CD4-positive, CD25-positive, alpha-beta regulatory T cell (primary cell): ENCODE results near the gene SNX21. TPM values are rescaled to one million over a fixed set of nuclear protein-coding genes. Genes with fewer than 3 reads are reported as not detected.
"Not testable (repeated sequence)": the region's sequence is repeated elsewhere in the genome, so short reads cannot be mapped to it uniquely, and the experiment has no call there.

Experiments
- ATAC-seq, 2 donors: fragments of 150-1000 bp; cut with Tn5 transposase; one replicate each; pipeline ENCODE4 v1.10.0; 2021; ENCODE audit warnings: low read depth in 2 of 2, moderate number of reproducible peaks in 2 of 2, moderate library complexity in 1 of 2
- DNase-seq, 3 donors: peaks; one replicate each; pipeline versions ENCODE4 v3.0.0 to v3.0.0-alpha.2; 2012 to 2022; ENCODE audit warnings: mixed read lengths in 1 of 3
- H3K27ac ChIP-seq: one replicate; pipeline ENCODE4 v1.7.0; 2013; ENCODE audit warnings: mild to moderate bottlenecking, low read length; ENCODE audit not compliant: insufficient read depth, poor library complexity, severe bottlenecking
- H3K27me3 ChIP-seq: one replicate; pipeline ENCODE4 v1.7.0; 2013; ENCODE audit warnings: low read length; ENCODE audit not compliant: control insufficient read depth, insufficient read depth
- H3K36me3 ChIP-seq: one replicate; pipeline ENCODE4 v1.7.0; 2013; ENCODE audit warnings: mild to moderate bottlenecking, low read length, moderate library complexity; ENCODE audit not compliant: control insufficient read depth, insufficient read depth
- H3K4me1 ChIP-seq: 2 replicates; pipeline ENCODE4 v1.7.0; 2013; ENCODE audit warnings: mild to moderate bottlenecking, low read length; ENCODE audit not compliant: insufficient read depth, control insufficient read depth, poor library complexity, severe bottlenecking
- H3K4me3 ChIP-seq: one replicate; pipeline ENCODE4 v1.7.0; 2013; ENCODE audit warnings: low read depth, mild to moderate bottlenecking, low read length, moderate library complexity
- H3K9me3 ChIP-seq, 2 experiments: 1 replicate in 1 of 2; 2 replicates in 1 of 2; pipeline ENCODE4 v1.7.0; 2013; ENCODE audit warnings: low read length in 2 of 2, mild to moderate bottlenecking in 1 of 2, moderate library complexity in 1 of 2; ENCODE audit not compliant: control insufficient read depth in 2 of 2
- H3K27ac Mint-ChIP-seq, 3 donors: one replicate each; pipeline ENCODE4 v1.8.0; 2020 to 2022; ENCODE audit warnings: mild to moderate bottlenecking in 3 of 3, mixed read lengths in 3 of 3, moderate library complexity in 2 of 3
- H3K27me3 Mint-ChIP-seq: one replicate; pipeline ENCODE4 v1.8.0; 2022; ENCODE audit warnings: mild to moderate bottlenecking, mixed read lengths
- H3K36me3 Mint-ChIP-seq: one replicate; pipeline ENCODE4 v1.8.0; 2020; ENCODE audit warnings: mixed read lengths
- H3K4me1 Mint-ChIP-seq, 4 donors: one replicate each; pipeline ENCODE4 v1.8.0; 2020 to 2022; ENCODE audit warnings: mixed read lengths in 4 of 4, mild to moderate bottlenecking in 1 of 4
- H3K4me3 Mint-ChIP-seq, 4 donors: one replicate each; pipeline ENCODE4 v1.8.0; 2020 to 2022; ENCODE audit warnings: mild to moderate bottlenecking in 4 of 4, mixed read lengths in 4 of 4, moderate library complexity in 3 of 4
- H3K9me3 Mint-ChIP-seq, 7 donors: one replicate each; pipeline ENCODE4 v1.8.0; 2020 to 2022; ENCODE audit warnings: mixed read lengths in 7 of 7, mild to moderate bottlenecking in 3 of 7, moderate library complexity in 2 of 7
- polyA plus RNA-seq, 4 donors: library from polyadenylated mRNA; unstranded; fragments of 300-500 nt; fragmentation: Illumina TruSeq; gene quantifications; one replicate each; pipeline ENCODE4 v1.2.3, GENCODE V29; 2021
- total RNA-seq: library from RNA; stranded (reverse); gene quantifications from one replicate; pipeline ENCODE4 v1.2.3, GENCODE V29; 2022

SNX21 gene, protein sequence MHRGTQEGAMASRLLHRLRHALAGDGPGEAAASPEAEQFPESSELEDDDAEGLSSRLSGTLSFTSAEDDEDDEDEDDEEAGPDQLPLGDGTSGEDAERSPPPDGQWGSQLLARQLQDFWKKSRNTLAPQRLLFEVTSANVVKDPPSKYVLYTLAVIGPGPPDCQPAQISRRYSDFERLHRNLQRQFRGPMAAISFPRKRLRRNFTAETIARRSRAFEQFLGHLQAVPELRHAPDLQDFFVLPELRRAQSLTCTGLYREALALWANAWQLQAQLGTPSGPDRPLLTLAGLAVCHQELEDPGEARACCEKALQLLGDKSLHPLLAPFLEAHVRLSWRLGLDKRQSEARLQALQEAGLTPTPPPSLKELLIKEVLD
- 1.6 TPM for total RNA-seq
- polyA plus RNA-seq: 1 to 10 TPM in 3 of 4 donors, under 1 TPM in 1; 0.94 to 2.5 (median 1.7) TPM

DNA sequence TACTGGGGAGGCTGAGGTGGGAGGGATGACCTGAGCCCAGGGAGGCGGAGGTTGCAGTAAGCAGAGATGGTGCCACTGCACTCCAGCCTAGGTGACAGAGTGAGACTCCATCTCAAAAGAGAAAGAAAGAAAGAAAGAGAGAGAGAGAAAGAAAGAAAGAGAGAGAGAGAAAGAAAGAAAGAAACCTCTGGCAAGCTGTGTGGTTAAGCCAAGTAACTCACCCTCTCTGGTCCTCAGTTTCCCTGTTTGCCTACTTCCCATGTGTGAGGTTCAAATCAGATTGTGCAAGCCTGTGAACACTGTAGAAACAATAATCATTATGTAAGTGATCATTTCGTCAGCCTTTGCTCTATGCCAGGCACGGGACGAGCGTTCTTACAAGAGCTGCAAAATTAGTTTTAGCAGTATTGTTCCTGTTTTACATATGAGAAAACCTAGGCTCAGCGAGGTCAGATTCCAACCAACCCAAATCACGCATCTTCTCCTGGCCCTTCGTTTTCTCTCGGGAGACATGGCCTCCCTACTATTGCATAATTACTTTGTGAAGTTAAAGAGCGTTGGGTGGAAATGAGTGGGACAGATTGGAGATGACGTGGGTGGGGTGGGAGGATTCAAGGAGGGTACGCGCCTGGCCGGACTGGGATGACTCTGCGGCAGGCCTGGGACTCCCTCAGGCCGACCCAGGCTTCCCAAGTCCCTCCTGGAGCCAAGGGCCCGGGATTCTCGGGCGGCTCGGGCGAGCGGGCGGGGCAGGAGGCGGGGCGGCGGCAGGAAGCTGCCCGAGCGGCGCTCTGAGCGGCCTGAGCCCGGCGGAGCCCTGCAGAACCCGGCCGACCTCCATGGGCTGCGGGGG is at the start of gene SNX21:
Gene SNX21 (plus strand): TSS at position 770 of the 853 bp plus-strand sequence. CDS start 121 bp downstream, outside the sequence.
- Mint-ChIP-seq H3K9me3 (peaks cover 0 to 2% (median 0%) of the 10 kb centered on the region in 7 donors), H3K36me3 (no peaks in the 10 kb centered on the region), H3K4me1 (peaks cover 4 to 25% (median 10%) of the 10 kb centered on the region in 4 donors), H3K27ac (peak within 1 kb of the TSS; percentile 29 to 87 (median 83)), H3K4me3 (peak within 1 kb of the TSS; percentile 78 to 97 (median 86)), H3K27me3 (peaks cover 17% of the 10 kb centered on the region)
- no peak within 1 kb of the TSS for H3K27ac ChIP-seq
- no peaks in the 10 kb centered on the region for H3K36me3 ChIP-seq
- H3K27me3 ChIP-seq: no peaks in the 10 kb centered on the region
- H3K4me3 ChIP-seq: peak within 1 kb of the TSS; percentile 79
- peak in 2 of 3 donors; percentile 20 to 31 for DNase-seq
- H3K9me3 ChIP-seq: no peaks in the 10 kb centered on the region
- peaks cover 19% of the 10 kb centered on the region for H3K4me1 ChIP-seq
- peak; percentile 56 to 64 for ATAC-seq

GRCh38 chr20:45788351-45788750 is 45.2 kb upstream of the SNX21 start:
- Histone ChIP-seq H3K36me3 (no peaks in the 10 kb centered on the region), H3K9me3 (no peaks in the 10 kb centered on the region), H3K4me1 (peaks cover 20% of the 10 kb centered on the region), H3K27ac (no peak overlapping the region), H3K4me3 (no peak overlapping the region), H3K27me3 (no peaks in the 10 kb centered on the region)
- Mint-ChIP-seq H3K27ac (no peak overlapping the region), H3K4me3 (no peak overlapping the region), H3K36me3 (no peaks in the 10 kb centered on the region), H3K9me3 (peaks cover 0 to 3% (median 0%) of the 10 kb centered on the region in 7 donors), H3K27me3 (peaks cover 10% of the 10 kb centered on the region), H3K4me1 (peaks cover 9 to 22% (median 17%) of the 10 kb centered on the region in 4 donors)
- no peak for DNase-seq
- ATAC-seq: no peak

DNA sequence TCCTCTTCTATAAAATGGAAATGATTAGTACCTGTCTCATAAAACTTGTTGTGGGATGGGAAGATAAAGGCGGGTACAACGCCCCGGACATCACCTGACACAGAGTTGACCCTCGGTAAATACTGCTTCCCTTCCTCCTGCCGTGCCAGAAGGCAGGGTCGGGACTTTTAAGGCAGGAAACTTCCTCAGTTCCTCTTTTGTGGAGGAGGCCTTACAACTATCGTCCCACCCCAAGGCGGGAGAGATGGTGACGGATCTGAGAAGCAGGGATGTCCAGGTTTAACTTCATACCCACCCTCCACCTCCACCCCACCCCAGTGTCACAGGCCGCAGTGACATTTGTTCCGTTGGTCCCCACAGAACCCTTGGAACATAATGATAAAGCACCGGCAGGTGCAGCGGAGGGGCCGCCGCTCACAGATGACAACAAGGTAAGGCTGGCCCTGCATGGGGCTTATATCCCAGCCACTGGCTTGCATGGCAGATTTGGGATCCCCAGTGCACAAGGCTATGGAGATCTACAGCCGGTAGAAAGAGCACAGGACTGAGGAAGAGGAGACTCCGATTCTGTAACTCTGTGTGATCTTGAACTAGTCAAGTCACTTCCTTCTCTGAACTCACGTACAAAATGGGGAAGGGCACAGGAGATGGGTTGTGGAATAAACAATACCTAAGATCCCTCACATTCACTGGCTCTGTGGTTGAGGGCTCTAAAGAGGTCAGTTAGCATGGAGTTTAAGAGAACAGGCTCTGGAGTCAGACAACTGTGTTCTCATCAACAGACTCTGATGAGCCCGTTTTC is 41.1 kb upstream of the SNX21 start:
- Histone ChIP-seq H3K9me3 (no peaks in the 10 kb centered on the region), H3K4me3 (peak overlapping the region; percentile 85), H3K36me3 (peaks cover 31% of the 10 kb centered on the region), H3K27me3 (no peaks in the 10 kb centered on the region), H3K4me1 (peaks cover 20% of the 10 kb centered on the region), H3K27ac (peak overlapping the region; percentile 91)
- Mint-ChIP-seq H3K36me3 (peaks cover 18% of the 10 kb centered on the region), H3K27me3 (peaks cover 10% of the 10 kb centered on the region), H3K4me1 (peaks cover 9 to 29% (median 15%) of the 10 kb centered on the region in 4 donors), H3K27ac (peak overlapping the region; percentile 86 to 90 (median 90)), H3K9me3 (peaks cover 0 to 3% (median 0%) of the 10 kb centered on the region in 7 donors), H3K4me3 (peak overlapping the region; percentile 84 to 94 (median 90))
- ATAC-seq (no peak), DNase-seq (peak in 2 of 3 donors; percentile 5 to 21)

GRCh38 chr20:45796337-45797065 is 37.1 kb upstream of the SNX21 start:
- no peak overlapping the region for H3K27ac ChIP-seq
- peaks cover 37% of the 10 kb centered on the region for H3K36me3 ChIP-seq
- peaks cover 21% of the 10 kb centered on the region for H3K36me3 Mint-ChIP-seq
- peak overlapping the region in 2 of 3 donors; percentile 39 to 79 for H3K27ac Mint-ChIP-seq
- H3K9me3 Mint-ChIP-seq: peaks cover 0 to 3% (median 0%) of the 10 kb centered on the region in 7 donors
- H3K27me3 Mint-ChIP-seq: peaks cover 4% of the 10 kb centered on the region
- H3K4me3 Mint-ChIP-seq: peak overlapping the region in 1 of 4 donors; percentile 33
- no peaks in the 10 kb centered on the region for H3K27me3 ChIP-seq
- no peaks in the 10 kb centered on the region for H3K9me3 ChIP-seq
- no peak overlapping the region for H3K4me3 ChIP-seq
- peaks cover 7 to 32% (median 22%) of the 10 kb centered on the region in 4 donors for H3K4me1 Mint-ChIP-seq
- ATAC-seq (no peak), DNase-seq (no peak)
- peaks cover 24% of the 10 kb centered on the region for H3K4me1 ChIP-seq

DNA sequence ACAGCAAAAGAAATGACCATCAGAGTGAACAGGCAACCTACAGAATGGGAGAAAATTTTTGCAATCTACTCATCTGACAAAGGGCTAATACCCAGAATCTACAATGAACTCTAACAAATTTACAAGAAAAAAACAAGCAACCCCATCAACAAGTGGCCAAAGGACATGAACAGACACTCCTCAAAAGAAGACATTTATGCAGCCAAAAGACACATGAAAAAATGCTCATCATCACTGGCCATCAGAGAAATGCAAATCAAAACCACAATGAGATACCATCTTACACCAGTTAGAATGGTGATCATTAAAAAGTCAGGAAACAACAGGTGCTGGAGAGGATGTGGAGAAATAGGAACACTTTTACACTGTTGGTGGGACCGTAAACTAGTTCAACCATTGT is 36.1 kb upstream of the SNX21 start:
- peaks cover 15% of the 10 kb centered on the region for H3K4me1 ChIP-seq
- H3K9me3 ChIP-seq, H3K4me3 ChIP-seq, H3K9me3 Mint-ChIP-seq, H3K4me3 Mint-ChIP-seq, H3K27me3 Mint-ChIP-seq, H3K27me3 ChIP-seq, ATAC-seq, H3K27ac Mint-ChIP-seq, H3K27ac ChIP-seq, DNase-seq: not testable (repeated sequence)
- peaks cover 47% of the 10 kb centered on the region for H3K36me3 ChIP-seq
- peaks cover 5 to 25% (median 19%) of the 10 kb centered on the region in 4 donors for H3K4me1 Mint-ChIP-seq
- peaks cover 26% of the 10 kb centered on the region for H3K36me3 Mint-ChIP-seq

DNA sequence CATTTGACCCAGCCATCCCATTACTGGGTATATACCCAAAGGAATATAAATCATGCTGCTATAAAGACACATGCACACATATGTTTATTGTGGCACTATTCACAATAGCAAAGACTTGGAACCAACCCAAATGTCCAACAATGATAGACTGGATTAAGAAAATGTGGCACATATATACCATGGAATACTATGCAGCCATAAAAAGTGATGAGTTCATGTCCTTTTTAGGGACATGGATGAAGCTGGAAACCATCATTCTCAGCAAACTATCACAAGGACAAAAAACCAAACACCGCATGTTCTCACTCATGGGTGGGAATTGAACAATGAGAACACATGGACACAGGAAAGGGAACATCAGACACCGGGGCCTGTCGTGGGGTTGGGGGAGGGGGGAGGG is 35.6 kb upstream of the SNX21 start:
- H3K4me3 Mint-ChIP-seq, ATAC-seq, H3K27ac Mint-ChIP-seq, H3K9me3 ChIP-seq, H3K27me3 ChIP-seq, H3K27ac ChIP-seq, DNase-seq, H3K9me3 Mint-ChIP-seq, H3K4me3 ChIP-seq, H3K27me3 Mint-ChIP-seq: not testable (repeated sequence)
- peaks cover 30% of the 10 kb centered on the region for H3K36me3 Mint-ChIP-seq
- peaks cover under 1 to 21% (median 14%) of the 10 kb centered on the region in 4 donors for H3K4me1 Mint-ChIP-seq
- peaks cover 52% of the 10 kb centered on the region for H3K36me3 ChIP-seq
- H3K4me1 ChIP-seq: peaks cover 11% of the 10 kb centered on the region
